Measurements from ENCODE around the gene NVL.

Gene NVL

DNA sequence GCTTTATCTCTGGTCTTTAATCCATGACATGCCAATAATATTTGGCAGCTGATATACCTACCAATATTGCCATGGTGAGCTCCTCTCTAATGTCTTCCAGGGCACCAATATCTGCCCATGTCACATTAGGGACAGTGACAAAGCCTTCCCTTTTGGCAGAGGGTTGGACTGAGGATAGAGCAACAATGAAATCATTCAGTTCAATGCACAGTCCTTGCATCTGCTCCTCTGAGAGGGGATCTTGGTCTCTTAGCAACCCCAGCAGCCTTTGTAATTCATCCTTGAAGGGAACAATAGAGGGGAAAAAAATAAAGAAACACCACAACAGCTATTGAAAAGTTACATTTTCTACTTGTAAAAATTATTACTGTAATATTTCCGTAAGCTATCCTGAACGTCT, 42.3 kb downstream of the NVL start:
- in situ Hi-C loops (cut with MboI; ENCODE audit: low sequenced_read_pairs, unreplicated experiment) = no loop called here
- no peak for DNase-seq (ENCODE audit: low spot score)
- TF ChIP-seq, protein P1, sequence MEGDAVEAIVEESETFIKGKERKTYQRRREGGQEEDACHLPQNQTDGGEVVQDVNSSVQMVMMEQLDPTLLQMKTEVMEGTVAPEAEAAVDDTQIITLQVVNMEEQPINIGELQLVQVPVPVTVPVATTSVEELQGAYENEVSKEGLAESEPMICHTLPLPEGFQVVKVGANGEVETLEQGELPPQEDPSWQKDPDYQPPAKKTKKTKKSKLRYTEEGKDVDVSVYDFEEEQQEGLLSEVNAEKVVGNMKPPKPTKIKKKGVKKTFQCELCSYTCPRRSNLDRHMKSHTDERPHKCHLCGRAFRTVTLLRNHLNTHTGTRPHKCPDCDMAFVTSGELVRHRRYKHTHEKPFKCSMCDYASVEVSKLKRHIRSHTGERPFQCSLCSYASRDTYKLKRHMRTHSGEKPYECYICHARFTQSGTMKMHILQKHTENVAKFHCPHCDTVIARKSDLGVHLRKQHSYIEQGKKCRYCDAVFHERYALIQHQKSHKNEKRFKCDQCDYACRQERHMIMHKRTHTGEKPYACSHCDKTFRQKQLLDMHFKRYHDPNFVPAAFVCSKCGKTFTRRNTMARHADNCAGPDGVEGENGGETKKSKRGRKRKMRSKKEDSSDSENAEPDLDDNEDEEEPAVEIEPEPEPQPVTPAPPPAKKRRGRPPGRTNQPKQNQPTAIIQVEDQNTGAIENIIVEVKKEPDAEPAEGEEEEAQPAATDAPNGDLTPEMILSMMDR (IDR thresholded peaks at IDR 0.05; ENCODE audit: borderline replicate concordance, control extremely low read depth, extremely low read depth, insufficient read depth, missing control alignments) = no peak

DNA sequence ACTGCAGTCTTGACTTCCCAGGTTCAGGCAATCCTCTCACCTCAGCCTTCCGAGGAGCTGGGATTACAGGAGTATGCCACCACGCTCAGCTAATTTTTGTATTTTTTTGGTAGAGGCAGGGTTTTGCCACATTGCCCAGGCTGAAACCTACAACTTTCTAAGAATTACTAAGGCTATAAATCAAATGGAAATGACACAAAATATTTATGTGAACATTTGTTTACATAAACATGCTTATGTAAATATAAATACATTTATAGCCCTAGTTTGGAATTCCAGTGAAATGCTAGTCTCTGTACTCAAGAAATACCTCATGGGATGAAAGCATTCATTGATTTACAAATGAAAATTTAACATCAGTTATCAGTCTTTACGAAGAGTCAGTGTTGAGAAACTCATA, 47.8 kb downstream of the NVL start:
- DNase-seq (ENCODE audit: low spot score) = no peak
- TF ChIP-seq, protein P1 (IDR thresholded peaks at IDR 0.05; ENCODE audit: borderline replicate concordance, control extremely low read depth, extremely low read depth, insufficient read depth, missing control alignments) = no peak
- in situ Hi-C loops (cut with MboI; ENCODE audit: low sequenced_read_pairs, unreplicated experiment) = no loop called here

DNA sequence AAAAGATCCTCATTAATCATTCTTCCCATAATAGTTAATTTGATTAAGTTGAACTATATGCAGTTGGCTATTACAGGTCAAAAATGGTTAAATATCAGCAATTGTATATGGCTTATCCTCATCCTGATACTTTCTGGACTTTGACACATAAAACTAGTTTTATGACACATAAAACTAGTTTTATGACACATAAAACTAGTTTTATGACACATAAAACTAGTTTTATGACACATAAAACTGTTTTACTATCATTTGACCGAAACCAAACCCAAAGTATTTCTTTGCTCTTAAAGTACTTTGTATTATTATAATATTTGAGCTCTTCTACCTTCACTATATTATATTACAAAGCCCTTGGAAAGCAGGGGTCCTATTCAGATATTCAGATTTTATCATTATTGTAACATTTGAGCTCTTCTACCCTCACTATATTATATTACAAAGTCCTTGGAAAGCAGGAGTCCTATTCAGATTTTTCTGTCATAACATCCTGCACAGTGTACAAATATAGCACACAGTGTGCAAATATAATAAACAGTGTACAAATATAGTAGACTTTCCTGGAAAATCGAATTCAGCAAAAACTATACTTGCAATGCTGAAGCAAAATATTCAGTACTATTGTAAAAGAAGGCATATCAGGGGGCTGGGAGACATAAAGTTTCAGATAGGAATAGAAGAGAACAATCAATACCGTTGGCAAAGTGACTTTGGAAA, 53.0 kb downstream of the NVL start:
- DNase-seq (ENCODE audit: low spot score) = no peak
- TF ChIP-seq, protein P1 (IDR thresholded peaks at IDR 0.05; ENCODE audit: borderline replicate concordance, control extremely low read depth, extremely low read depth, insufficient read depth, missing control alignments) = no peak
- in situ Hi-C loops (cut with MboI; ENCODE audit: low sequenced_read_pairs, unreplicated experiment) = no loop called here

DNA sequence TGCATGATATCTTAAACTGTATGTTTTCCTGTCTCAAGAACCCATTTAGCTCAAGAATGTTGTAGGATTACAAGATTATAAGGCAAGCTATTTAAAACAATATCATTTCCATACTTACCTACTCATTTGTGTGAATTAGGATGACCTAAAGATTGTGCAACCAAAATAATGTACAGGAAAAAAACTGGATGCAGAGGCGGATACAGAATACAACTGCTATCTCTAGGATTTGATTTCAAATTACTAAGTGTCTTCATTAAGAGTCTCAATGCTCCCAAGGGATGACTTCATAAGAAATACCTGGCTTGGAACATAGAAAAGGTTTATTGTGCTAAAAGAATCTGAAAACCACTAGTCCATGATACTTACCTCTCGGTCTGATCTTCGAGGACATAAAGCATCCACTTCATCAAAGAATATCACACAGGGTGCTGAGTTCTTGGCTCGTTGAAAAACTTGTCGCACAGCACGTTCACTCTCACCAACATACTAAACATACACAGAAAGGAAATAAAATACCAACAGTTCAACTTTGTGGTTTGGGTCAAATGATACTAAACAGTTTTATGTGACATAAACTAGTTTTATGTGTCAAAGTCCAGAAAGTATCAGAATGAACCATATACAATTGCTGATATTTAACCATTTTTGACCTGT, 54.9 kb downstream of the NVL start:
- TF ChIP-seq, protein P1 (IDR thresholded peaks at IDR 0.05; ENCODE audit: borderline replicate concordance, control extremely low read depth, extremely low read depth, insufficient read depth, missing control alignments) = no peak
- DNase-seq (ENCODE audit: low spot score) = no peak
- in situ Hi-C loops (cut with MboI; ENCODE audit: low sequenced_read_pairs, unreplicated experiment) = no loop called here

DNA sequence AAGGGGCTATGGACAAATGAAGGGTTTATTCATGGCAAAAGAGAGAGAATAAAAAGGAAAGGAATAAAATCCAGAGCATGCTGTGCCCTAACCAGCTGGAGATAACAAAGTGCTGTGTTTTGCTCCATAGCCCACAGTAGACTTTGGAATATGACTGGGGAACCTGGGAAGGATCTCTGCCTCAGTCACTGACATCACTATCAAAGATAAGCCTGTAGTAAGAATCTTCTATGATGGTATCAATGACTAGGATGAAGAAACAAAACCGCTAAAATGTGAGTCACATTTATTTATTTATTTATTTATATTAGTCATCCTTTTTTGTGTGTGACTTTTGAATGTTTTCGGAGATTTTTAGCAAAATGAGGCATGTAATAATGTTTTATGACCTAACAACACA, 56.3 kb downstream of the NVL start:
- in situ Hi-C loops (cut with MboI; ENCODE audit: low sequenced_read_pairs, unreplicated experiment) = no loop called here
- no peak for DNase-seq (ENCODE audit: low spot score)
- TF ChIP-seq, protein P1 (IDR thresholded peaks at IDR 0.05; ENCODE audit: borderline replicate concordance, control extremely low read depth, extremely low read depth, insufficient read depth, missing control alignments) = no peak

DNA sequence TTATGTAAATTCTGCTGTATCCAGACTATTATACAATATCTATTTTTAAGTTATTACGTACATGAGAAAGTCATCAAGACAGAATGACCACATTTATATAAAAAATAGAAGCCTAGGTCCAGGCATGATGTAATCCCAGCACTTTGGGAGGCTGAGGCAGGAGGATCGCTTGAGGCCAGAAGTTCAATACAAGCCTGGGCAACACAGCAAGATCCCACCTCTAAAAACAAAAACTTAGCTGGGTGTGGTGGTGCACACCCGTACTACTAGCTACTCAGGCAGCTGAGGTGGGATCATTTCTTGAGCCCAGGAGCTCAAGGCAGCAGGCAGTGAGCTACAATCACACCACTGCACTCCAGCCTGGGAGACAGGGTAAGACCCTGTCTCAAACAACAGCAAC, 58.9 kb downstream of the NVL start:
- in situ Hi-C loops (cut with MboI; ENCODE audit: low sequenced_read_pairs, unreplicated experiment) = no loop called here
- TF ChIP-seq, protein P1 (IDR thresholded peaks at IDR 0.05; ENCODE audit: borderline replicate concordance, control extremely low read depth, extremely low read depth, insufficient read depth, missing control alignments) = no peak

More for the DNA sequence above, 58.9 kb downstream of the NVL start:
- DNase-seq (ENCODE audit: low spot score) = no peak

All from GM13976 (cell line).